HG03280 (cell line): Measurements from ENCODE around the gene DNAL4.

Experiments
- ATAC-seq: cut with Tn5 transposase; IDR thresholded peaks from one replicate; pipeline ENCODE4 v1.9.1; 2021; ENCODE audit warnings: mild to moderate bottlenecking, moderate library complexity; ENCODE audit not compliant: unreplicated experiment

DNAL4 gene

DNA sequence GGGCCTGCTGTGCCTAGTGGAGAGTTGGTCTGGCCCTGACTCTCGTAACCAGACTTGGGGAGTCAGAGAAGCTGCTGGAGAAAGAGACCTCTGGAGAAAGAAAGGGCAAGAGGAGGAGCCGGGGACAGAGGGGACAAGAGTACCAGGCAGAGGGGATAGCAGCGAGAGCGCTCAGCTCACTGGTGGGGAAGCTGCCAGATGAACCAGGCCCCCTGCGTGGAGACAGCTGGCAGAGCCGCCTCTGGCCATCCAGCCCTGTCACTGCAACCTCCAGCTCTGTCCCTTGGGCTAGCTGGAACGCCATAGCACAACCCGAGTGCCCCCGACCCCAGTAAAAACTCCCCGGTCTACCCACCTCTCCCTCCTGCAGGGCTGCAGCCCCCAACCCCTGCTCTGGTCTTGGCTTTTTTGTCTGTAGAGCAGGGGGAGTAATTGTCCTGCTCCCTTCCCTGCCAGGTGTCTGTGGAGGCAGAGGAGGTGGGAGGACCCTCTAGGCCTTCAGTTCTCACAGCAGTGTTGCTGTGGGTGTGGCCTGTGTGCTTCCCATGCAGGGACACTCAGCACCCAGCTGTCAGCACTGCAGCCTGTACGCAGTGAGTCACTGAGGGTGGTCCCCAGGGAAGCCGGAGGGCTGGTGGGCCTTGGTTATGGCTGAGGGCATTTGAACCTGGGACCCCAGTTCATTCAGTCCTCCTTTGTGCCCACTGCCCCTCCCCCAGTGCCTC is 33.3 kb downstream of the DNAL4 start:
- no peak for ATAC-seq

DNA sequence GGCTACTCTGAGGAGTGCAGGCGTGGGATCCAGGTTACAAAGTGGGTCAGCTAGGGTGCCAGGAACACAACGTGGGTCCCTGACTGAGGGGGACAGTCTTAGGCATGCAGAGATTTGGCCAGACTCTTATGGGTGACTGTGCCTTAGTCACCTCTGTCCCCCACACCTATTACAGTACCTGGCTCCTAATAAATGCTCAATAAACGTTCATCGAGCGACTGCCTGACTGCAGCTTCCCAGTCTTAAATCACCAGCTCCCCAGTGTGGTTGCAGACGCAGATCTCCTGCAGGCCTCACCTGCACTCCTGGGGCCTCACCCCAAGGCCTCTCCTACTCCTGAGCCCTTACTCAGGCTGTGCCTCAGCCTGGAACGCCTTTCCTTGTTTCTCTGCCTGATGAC is 34.9 kb downstream of the DNAL4 start:
- ATAC-seq, result no peak

DNA sequence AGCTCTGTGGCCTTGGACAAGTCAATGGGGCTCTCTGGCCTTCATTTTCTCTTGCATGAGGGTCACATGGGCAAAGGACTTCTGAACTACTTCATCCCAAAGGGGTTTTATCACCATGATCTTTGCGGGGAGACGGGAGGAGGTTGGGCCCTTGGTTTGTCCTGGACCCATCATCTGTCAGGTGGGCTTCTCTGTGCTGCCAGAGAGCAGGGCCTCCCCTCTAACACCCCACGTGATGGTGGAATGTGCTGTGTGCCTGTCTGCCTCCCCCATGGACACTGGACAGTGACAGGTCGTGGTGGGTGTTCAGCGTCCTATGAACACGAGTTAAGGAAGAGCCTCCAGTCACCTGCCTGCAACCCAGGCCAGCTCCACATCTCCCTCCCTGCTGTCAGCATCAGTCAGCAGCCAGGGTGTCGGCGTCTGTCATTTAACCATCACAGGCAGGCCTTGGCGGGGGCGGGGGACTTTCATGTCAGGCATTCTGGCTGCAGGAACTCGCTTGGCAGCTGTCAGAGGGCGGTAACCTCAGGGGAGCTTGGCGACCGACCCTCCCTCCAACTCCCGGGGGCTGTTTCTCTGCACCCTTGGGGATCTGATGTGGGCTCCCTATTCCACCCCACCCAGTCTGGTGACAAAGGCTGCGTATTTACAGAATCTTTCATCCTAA is 35.5 kb downstream of the DNAL4 start:
- no peak for ATAC-seq

DNA sequence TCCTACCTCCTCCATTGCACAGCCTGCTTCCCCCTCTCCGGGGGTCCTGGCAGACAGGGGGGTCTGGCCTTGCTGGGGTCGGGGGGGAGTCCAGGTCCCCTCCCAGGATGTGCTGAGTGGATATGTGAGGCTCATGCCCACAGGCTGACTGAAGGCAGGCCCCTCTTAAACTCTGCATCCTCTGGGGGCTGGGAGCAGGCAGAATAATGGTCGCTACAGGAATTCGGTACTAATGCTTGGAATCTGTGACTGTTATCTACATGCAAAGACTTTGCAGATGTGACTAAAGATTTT is 36.5 kb downstream of the DNAL4 start:
- no peak for ATAC-seq

DNA sequence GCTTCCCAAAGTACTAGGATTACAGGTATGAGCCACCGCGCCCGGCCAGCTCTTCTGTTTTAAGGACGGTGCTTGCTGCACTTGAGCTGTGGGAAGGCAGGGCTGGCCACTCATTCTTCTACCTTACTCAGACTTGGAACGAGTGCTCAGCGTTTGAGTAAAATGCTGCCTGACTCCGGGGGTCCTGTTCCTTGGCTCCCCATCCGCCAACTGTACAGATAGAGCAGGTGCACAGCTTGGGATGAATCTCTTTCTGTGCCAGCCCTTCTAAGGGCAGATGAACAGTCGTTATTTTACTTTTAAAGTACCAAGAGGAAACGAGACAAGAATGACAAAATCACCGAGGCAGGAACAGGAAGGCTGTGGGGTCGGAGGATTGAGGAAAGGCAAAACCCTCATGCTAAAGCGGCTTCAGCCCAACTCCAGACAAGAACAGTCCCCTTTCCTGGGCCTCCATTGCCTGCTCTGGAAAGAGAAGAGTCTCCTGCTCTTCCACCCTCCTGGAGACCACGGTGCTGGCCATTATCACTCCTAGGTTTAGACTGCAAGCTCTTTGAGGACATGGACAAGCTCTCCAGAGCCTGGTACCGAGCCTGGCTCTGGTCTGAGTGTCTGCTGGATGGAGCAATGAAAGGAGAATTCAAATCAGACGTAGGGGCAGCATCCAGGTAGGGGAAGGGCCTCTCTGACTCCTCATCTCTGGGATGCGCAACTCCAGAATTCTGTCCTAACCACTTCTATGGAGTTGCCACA is 37.1 kb downstream of the DNAL4 start:
- ATAC-seq, result no peak

DNA sequence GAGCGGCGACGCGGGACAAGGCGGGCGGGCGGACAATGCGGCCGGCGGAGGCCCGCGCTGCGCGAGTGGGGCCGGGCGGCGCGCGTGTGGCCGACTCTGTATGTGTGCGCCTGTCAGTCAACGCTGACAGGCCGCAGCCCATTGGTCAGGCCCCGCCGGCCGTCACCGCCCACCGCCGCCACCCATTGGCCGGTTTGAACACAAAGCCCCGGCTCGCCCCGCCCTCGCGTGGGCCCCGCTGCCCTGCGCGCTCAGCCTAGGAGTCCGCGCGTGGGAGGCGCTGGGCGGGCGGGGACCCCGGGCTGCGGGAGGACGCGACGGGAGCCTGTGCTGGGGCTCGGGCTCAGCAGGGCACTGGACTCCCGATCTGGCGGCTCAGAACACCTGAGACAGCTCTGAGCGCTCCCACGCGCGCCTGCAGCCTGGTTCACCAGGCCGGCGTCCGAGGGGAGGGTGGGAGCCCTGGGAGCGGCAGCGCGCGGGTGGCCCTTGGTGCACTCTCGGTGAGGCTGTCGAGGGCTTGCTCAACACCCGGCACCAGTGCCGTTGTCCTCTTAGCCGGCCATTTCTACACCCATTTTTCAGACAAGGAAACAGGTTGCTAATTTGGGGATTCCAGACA is 37.9 kb downstream of the DNAL4 start, which contains the start of gene SUN2:
Gene SUN2 (minus strand): TSS at position 88 of the 622 bp plus-strand sequence. CDS start 3,370 bp downstream, outside the sequence.
- peak; percentile 72 for ATAC-seq

DNA sequence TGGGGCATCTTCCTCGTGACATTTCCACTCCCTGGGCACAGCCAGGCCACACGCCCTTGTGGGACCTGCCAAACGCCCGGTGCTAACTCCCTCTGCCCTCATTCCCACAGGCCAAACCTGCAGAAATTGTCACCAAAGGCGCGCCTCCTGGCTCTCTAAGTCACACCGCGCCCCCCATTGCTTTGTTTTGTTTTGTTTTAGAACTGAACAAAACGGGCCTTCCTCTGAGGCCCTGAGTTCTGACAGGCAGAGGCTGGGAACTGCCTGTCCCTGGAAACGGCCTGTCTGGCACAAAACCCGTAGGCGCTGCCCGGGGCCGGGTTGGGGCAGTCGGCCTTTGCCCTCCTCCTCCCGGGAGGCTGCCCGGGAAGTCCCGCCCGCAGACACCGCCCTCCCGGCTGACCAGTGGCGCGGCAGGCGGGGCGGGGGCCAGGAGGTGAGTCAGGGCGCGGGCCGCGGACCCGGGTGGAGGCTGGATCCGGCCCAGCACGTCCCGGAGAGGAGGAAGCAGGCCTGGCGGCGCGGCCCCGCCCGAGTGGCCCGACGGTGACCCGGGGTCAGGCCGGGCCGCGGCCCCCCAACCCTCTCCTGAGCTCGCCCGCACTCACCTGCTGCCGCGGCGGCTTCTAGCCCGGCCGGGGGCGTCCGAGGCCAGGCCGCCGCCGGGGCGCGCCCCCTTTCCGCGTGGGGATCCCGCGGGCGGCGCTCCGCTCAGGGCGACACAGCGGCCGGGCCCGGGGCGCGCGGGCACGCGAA is 38.6 kb downstream of the DNAL4 start:
- peak; percentile 20 for ATAC-seq

DNA sequence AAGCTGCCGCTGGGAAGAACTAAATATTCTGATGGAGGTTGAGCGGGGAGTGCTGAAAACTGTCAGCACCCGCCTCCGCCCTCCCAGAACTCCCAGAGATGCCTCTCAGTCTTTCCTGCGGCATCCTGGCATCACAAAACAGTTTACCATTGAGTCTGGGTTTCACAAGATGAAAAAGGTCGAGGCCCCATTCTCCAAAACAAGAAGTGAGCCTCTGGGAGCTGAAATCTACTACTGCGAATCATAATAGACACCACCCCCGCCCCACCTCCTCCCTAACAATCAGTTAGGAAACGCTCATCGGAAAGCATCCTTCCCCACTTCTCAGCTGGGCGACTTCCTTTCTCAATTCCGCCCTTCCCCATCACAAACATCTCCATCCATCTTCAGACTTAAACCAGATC is 39.2 kb downstream of the DNAL4 start:
- no peak for ATAC-seq

DNA sequence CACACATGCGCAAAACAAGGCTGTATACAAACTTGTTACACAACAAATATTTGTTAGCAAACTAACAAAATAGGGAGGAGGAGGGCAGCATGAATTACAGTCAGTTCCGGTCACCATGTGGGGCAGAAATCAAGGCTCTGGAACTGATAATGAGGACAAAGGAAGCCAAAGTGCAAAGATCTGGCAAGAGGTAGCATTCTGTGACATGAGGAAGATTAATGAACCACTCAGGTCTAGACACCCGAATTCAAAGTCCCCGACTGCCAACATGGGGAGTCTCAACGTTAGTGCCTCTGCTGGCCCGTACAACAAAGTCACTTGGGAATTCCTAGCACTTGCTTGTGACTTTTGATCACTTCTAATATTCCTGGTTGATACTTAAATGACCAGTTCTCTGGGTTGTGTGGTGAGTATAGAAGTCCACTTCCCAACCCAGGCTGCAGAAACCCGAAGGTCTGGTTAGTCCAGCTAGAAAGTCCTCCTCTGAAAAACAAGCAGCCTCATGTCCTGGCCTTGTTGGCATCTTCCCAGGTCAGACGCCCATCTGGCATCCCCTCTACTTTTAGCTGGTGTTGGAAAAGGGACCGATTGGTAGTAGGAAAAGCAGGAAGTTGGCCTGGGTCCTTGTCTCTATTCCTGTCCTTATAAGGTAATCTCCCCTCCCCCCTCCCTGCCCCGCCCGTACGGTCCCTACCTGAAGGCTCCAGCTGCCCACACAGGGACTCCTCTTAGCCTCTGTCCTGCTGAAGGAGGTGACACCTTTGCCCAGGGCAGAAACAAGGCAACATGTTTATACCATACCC is 39.8 kb downstream of the DNAL4 start:
- ATAC-seq, result no peak

DNA sequence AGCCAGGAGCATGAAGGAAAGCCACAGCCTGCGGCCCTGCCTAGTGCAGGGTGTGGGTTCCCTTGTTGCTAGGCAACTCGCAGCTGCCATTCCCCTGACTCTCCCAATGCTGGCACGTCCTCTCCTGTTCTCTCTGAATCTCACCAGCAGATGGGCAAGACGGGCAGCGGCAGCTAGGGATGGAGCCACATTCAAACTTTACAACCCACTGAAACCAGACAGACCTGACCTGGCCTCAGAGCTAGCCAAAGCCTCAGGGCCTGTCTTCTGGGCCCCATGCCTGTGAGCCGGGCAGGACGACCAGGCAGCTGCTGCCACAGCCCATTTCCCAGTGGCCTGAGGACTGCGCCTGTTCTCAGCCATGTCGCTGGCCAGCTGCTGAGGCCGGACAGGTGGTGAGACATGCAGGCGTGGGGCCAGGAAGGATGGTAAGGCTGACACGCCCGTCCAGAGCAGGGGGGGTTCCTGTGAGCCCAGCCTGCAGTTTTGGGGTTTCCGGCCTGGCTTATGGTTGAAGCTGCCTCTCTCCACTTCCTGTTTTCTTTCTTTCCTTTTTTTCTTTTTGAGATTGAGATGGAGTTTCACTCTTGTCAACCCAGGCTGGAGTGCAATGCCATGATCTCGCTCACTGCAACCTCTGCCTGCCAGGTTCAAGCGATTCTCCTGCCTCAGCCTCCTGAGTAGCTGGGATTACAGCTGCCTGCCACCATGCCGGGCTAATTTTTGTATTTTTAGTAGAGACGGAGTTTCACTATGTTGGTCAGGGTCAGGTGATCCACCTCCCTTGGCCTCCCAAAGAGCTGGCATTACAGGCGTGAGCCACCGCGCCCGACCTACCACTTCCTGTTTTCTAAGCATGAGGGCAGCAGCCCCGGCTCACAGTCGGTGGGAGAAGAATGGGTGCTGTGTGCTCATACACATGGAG is 42.3 kb downstream of the DNAL4 start:
- ATAC-seq, result peak; percentile 35

DNA sequence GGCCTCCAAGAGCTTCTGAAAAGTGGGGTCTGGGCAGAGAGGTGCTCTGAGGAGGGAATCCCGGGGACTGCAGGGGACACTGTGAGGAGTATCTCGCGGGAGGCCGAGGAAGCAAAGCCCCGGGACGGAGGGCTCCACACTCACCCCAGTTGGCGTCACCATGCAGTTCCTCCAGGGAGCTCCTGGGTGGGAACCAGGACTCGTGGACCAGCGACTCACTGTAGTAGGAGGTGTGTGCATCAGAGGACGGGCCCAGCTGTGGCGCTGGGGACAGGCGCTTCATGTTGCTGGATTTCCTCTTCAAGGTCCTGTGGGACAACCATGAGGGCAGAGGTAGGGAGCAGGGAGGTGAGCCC is 42.9 kb downstream of the DNAL4 start:
- no peak for ATAC-seq

DNA sequence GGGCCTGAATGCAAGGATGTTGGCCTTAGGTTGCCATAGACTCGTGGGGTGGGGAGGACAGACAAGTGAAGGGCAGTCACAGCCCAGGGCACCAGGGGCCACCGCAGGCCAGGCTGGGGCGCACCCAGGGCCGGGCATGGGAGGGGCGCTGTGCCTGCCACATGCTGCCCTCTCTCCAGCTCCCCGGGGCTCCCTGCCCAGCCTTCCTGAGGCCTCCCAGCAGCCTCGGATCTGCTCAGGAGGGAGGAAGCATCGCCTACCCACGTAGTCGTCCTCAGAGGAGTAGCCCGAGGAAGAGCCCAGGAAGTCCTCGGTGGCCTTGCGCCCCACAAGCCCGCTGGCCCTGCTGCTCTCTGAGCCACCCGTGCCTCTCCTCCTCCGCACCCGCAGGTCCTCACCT is 43.3 kb downstream of the DNAL4 start:
- ATAC-seq, result no peak

DNA sequence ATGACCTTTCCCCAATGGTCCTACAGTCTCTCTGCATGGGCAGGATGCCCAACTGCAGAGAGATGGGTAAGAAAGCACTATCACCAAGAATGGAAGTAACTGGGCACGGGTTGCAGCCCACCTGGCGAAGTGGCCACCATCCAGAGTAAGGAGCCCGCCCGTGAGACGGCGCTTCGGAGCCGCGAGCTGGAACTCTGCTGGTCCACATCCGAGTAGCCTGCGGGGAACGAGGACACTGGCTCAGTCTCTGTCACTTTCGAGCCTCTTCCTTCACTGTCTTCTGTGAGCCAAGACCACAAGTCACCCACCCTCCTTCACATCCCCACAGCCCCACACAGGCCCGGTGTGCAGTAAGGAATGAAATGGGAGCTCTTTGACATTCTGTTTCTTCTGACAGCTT is 43.8 kb downstream of the DNAL4 start:
- no peak for ATAC-seq

DNA sequence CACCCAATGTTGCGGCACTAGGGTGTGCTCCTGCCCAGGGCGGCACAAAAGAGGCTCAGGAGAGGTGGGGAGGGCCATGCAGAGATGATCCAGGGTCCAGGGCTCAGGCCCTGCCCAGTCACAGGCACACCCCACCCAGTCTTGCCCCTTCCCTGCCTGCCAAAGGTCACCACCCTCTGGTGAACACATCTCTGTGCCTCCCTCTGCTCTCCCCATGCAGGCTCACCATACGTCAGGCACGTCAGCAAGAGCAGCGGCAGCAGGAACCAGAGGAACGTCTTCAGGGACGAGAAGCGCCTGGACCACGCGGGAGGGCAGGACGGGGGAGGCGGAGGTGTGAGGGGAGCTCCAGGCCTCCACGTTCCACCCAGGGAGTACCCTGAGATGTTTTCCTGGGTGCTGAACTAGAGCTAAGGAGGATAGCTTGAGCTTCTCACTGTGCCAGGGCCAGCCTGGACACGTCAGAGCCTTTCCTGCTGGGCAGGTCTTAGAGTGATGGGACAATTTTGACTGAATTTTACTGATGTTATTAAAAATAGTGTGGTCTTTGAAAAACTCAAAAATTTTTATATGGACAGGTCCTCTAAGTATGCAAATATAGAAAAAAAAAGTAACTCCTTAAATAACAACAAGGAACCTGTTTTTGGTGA is 45.3 kb downstream of the DNAL4 start:
- no peak for ATAC-seq

DNA sequence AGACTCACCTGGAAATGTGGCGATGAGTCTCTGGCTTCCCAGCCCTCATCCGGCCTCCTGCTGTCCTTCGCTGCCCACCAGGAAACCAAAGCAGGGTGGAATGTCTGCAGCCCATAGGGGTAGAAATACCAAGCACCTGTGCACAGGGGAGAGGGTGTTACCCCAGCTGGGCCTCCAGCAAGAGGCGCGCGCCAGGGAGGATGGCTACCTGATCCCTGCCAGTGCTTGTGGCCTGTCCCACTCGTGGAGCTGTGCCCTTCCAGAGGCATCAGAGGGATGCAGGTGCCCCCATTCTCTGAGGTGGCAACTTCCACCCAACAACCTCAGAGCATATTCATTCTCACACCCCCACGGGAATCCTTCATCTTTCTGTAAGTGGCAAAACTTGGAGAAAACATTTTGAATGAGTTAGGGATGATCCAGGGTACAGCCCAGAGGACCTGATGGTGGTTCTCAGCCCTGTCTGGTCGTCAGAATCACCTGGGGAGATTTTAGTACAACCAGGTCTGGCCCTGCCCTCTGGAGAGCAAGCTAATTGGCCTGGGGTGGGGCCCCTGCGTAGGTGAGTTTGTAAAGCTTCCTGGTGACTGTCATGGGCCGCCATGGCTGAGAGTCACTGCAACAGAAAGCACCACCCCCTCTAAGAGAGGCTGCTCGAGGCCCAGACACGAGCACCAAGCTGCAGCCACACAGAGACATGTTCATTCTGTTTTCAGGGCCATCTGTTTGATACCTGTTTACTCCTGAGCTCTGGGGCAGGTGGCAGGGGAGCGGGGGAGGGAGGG is 48.1 kb downstream of the DNAL4 start:
- no peak for ATAC-seq

DNA sequence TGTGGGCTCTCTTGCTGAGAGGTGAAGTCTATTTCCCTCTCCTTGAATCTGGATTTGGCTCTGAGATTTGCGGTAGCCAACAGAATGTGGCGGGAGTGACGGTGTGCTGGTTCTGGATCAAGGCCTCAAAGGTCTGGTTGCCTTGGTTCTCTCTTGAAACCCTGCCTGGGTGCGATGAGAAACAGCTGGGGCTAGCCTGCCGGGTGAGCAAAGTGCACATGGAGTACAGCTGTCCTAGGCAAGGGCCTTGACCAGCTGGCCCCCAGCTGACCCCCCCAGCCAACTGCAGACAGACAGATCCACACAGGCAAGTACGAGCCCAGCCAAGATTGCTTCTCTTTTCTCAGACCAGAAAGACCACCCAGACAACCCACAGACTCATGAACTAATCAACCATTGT is 49.0 kb downstream of the DNAL4 start:
- ATAC-seq, result no peak

DNA sequence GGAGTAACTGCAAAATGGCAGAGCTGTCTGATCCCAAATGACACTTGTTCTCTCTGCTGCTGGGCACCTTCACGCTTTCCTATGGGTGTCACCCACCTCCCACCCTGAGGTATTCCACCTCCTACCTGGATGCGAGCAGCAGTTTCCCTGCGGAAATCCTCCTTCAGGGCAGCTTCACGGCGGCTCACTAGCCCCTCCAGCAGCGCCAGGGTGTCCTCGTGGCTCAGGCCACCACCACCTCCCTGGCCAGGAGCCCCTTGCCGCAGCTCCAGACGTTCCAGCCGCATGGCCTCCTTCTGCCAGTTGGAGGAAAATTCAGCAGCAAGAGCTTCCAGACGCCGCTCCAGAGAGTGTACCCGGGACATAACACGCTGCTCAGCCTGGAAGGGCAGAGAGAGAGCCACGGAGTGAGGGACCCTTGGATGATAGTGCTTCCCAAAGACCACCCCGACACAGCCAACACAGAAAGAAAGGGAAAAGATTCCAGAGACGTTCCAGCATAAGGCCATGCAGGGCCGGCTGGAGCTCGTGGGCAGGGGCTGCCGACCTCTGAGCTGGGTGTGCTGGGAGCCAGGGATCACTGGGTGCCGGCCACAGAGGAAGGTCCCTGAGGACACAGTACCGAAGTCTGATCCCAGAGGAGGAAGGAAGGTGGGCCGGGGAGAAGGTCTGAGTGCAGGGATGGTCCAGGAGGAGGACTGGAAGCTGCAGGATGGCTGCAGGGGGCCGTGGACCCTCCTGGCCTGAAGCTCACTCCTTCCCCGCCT is 51.6 kb downstream of the DNAL4 start:
- ATAC-seq, result no peak
